H1 (cell line): ENCODE data around the gene FA2H. TPM values are rescaled to one million over a fixed set of nuclear protein-coding genes. Genes with fewer than 3 reads are reported as not detected.

ENCODE experiments used
- CTCF ChIA-PET: fragments of 300-600 bp; sonication (Branson Sonifier 250); formaldehyde crosslinking; loops from one replicate; lab custom pipeline; 2021; ENCODE audit not compliant: partially characterized antibody; lab: Charles Lee
- POLR2A ChIA-PET: fragments of 300-600 bp; sonication (Branson Sonifier 250); formaldehyde crosslinking; loops from one replicate; lab custom pipeline; 2021; ENCODE audit warnings: inconsistent platforms; ENCODE audit not compliant: partially characterized antibody; lab: Charles Lee
- DNase-seq, 2 experiments: peaks; one replicate each; pipeline versions ENCODE4 v3.0.0 to v3.0.0-alpha.2; 2010 to 2022; ENCODE audit warnings: low spot score in 2 of 2, low read depth in 1 of 2, mixed read lengths in 1 of 2
- FAIRE-seq: peaks from 2 replicates; lab custom pipeline; 2011; peaks lifted over from hg19 to GRCh38; lab: Jason Lieb, UNC
- H2AFZ ChIP-seq: 2 replicates; pipeline ENCODE4 v1.8.1; 2012; ENCODE audit warnings: low read length, inconsistent platforms
- H2AK5ac ChIP-seq: 2 replicates; pipeline ENCODE4 v1.6.1; 2013; ENCODE audit warnings: low read depth, low read length
- H2BK120ac ChIP-seq: replicated peaks from 2 replicates; pipeline ENCODE3; 2013; ENCODE audit warnings: low read depth, low read length, inconsistent platforms
- H2BK12ac ChIP-seq: 2 replicates; pipeline ENCODE4 v1.6.1; 2013; ENCODE audit warnings: low read depth, low read length
- H2BK15ac ChIP-seq: 2 replicates; pipeline ENCODE4 v1.6.1; 2013; ENCODE audit warnings: low read length
- H2BK20ac ChIP-seq: 2 replicates; pipeline ENCODE4 v1.6.1; 2013; ENCODE audit warnings: low read length
- H2BK5ac ChIP-seq: 2 replicates; pipeline ENCODE4 v1.6.1; 2013; ENCODE audit warnings: low read depth, low read length
- H3K14ac ChIP-seq: 2 replicates; pipeline ENCODE4 v1.6.1; 2013; ENCODE audit warnings: inconsistent platforms; ENCODE audit not compliant: insufficient read length
- H3K18ac ChIP-seq: 2 replicates; pipeline ENCODE4 v1.6.1; 2013; ENCODE audit warnings: low read length; ENCODE audit errors: extremely low read depth
- H3K23ac ChIP-seq: 2 replicates; pipeline ENCODE4 v1.6.1; 2013; ENCODE audit warnings: inconsistent platforms; ENCODE audit not compliant: insufficient read length
- H3K23me2 ChIP-seq: 2 replicates; pipeline ENCODE4 v1.6.1; 2013; ENCODE audit warnings: low read depth, low read length
- H3K27ac ChIP-seq: 2 replicates; pipeline ENCODE4 v1.6.1; 2011; ENCODE audit warnings: low read depth, low read length, inconsistent platforms
- H3K27me3 ChIP-seq, 4 experiments: replicated peaks in 1 of 4; 1 replicate in 1 of 4; 2 replicates in 3 of 4; pipeline versions ENCODE4 v1.6.1 to v1.8.1; 2011 to 2013; ENCODE audit warnings: low read length in 3 of 4, mild to moderate bottlenecking in 3 of 4, inconsistent platforms in 2 of 4, mixed read lengths in 2 of 4, moderate library complexity in 1 of 4; ENCODE audit not compliant: control insufficient read depth in 3 of 4, insufficient read depth in 3 of 4; ENCODE audit errors: extremely low read depth in 1 of 4
- H3K36me3 ChIP-seq, 4 experiments: 2 replicates each; pipeline versions ENCODE4 v1.6.1 to v1.8.1; 2011 to 2013; ENCODE audit warnings: mild to moderate bottlenecking in 4 of 4, low read length in 3 of 4, moderate library complexity in 2 of 4, control low read depth in 1 of 4, inconsistent platforms in 1 of 4; ENCODE audit not compliant: insufficient read depth in 4 of 4, control insufficient read depth in 2 of 4
- H3K4ac ChIP-seq: replicated peaks from 2 replicates; pipeline ENCODE3; 2013; ENCODE audit warnings: low read length, low read depth, mixed read lengths, inconsistent platforms; ENCODE audit not compliant: insufficient read length
- H3K4me1 ChIP-seq, 4 experiments: replicated peaks in 1 of 4; 1 replicate in 1 of 4; 2 replicates in 3 of 4; pipeline versions ENCODE4 v1.6.1 to v1.8.1; 2011 to 2013; ENCODE audit warnings: low read length in 3 of 4, inconsistent platforms in 2 of 4, mixed read lengths in 1 of 4; ENCODE audit not compliant: insufficient read depth in 4 of 4, control insufficient read depth in 3 of 4
- H3K4me2 ChIP-seq, 2 experiments: 2 replicates each; pipeline versions ENCODE4 v1.6.1 to v1.8.1; 2011 to 2013; ENCODE audit warnings: low read depth in 2 of 2, low read length in 2 of 2, control low read depth in 1 of 2, inconsistent platforms in 1 of 2, mild to moderate bottlenecking in 1 of 2; ENCODE audit not compliant: insufficient read depth in 1 of 2
- H3K4me3 ChIP-seq, 4 experiments: fragments of 200-600, 300-600 bp in 1 of 4; sonication (generic), shearing (Covaris generic), sonication (Bioruptor Twin) in 1 of 4; 2 replicates each; pipeline versions ENCODE4 v1.5.1 to v1.8.1; 2011 to 2016; ENCODE audit warnings: low read length in 4 of 4, low read depth in 3 of 4, control low read depth in 2 of 4, inconsistent platforms in 2 of 4, mild to moderate bottlenecking in 2 of 4, mixed read lengths in 1 of 4, moderate library complexity in 1 of 4; ENCODE audit not compliant: insufficient read depth in 2 of 4; ENCODE audit errors: extremely low read depth in 1 of 4
- H3K56ac ChIP-seq: replicated peaks from 2 replicates; pipeline ENCODE3; 2013; ENCODE audit warnings: low read depth, mild to moderate bottlenecking, mixed read lengths, low read length, inconsistent platforms; ENCODE audit not compliant: insufficient read length
- H3K79me1 ChIP-seq: 2 replicates; pipeline ENCODE4 v1.6.1; 2013; ENCODE audit warnings: low read depth, low read length, control low read depth
- H3K79me2 ChIP-seq, 2 experiments: 2 replicates each; pipeline versions ENCODE4 v1.6.1 to v1.8.1; 2012 to 2013; ENCODE audit warnings: low read length in 2 of 2, mild to moderate bottlenecking in 2 of 2, inconsistent platforms in 1 of 2; ENCODE audit not compliant: insufficient read depth in 2 of 2, control insufficient read depth in 1 of 2
- H3K9ac ChIP-seq, 4 experiments: replicated peaks in 1 of 4; 1 replicate in 1 of 4; 2 replicates in 3 of 4; pipeline versions ENCODE4 v1.6.1 to v1.8.1; 2011 to 2013; ENCODE audit warnings: low read depth in 3 of 4, low read length in 3 of 4, control low read depth in 2 of 4, mild to moderate bottlenecking in 2 of 4, moderate library complexity in 2 of 4, inconsistent platforms in 1 of 4; ENCODE audit errors: extremely low read depth in 1 of 4
- H3K9me3 ChIP-seq, 2 experiments: 2 replicates each; pipeline versions ENCODE4 v1.6.1 to v1.8.1; 2012 to 2013; ENCODE audit warnings: mild to moderate bottlenecking in 2 of 2, moderate library complexity in 2 of 2, control low read depth in 1 of 2, inconsistent platforms in 1 of 2, low read depth in 1 of 2, low read length in 1 of 2, mixed read lengths in 1 of 2; ENCODE audit not compliant: insufficient read depth in 2 of 2
- H4K20me1 ChIP-seq, 2 experiments: replicated peaks in 1 of 2; 2 replicates each; pipeline versions ENCODE3 to v1.8.1; 2011 to 2013; ENCODE audit warnings: inconsistent platforms in 2 of 2, low read length in 2 of 2, mild to moderate bottlenecking in 1 of 2; ENCODE audit not compliant: insufficient read depth in 2 of 2, control insufficient read depth in 1 of 2
- H4K5ac ChIP-seq: 2 replicates; pipeline ENCODE4 v1.6.1; 2013; ENCODE audit warnings: low read length, low read depth, mixed read lengths, inconsistent platforms; ENCODE audit not compliant: insufficient read length
- H4K8ac ChIP-seq: 2 replicates; pipeline ENCODE4 v1.8.0; 2013; ENCODE audit warnings: mild to moderate bottlenecking, moderate library complexity, low read length, inconsistent platforms; ENCODE audit not compliant: insufficient read depth; ENCODE audit errors: extremely low read depth
- H4K91ac ChIP-seq: replicated peaks from 2 replicates; pipeline ENCODE3; 2013; ENCODE audit warnings: low read length, mixed read lengths, inconsistent platforms; ENCODE audit not compliant: insufficient read length
- BCL11A ChIP-seq, 2 experiments: IDR thresholded peaks; one replicate each; pipeline ENCODE4 v1.6.1; 2011; ENCODE audit warnings: low read depth in 2 of 2, low read length in 2 of 2, mild to moderate bottlenecking in 2 of 2
- CEBPB ChIP-seq: IDR thresholded peaks from 2 replicates; pipeline ENCODE4 v1.6.1; 2012; ENCODE audit warnings: low read depth, low read length
- CHD1 ChIP-seq: IDR thresholded peaks from 2 replicates; pipeline ENCODE4 v1.6.1; 2012; ENCODE audit warnings: low read depth, low read length, improper control_type of control experiment
- EP300 ChIP-seq, 2 experiments: IDR thresholded peaks; 1 replicate in 1 of 2; 2 replicates in 1 of 2; pipeline ENCODE4 v1.6.1; 2011 to 2012; ENCODE audit warnings: low read depth in 2 of 2, low read length in 2 of 2, mild to moderate bottlenecking in 2 of 2, borderline replicate concordance in 1 of 2, inconsistent platforms in 1 of 2, moderate library complexity in 1 of 2
- GABPA ChIP-seq: IDR thresholded peaks from 2 replicates; pipeline ENCODE4 v1.6.1; 2011; ENCODE audit warnings: mild to moderate bottlenecking, low read length, moderate library complexity, borderline replicate concordance; ENCODE audit not compliant: insufficient read depth
- GTF2F1 ChIP-seq: IDR thresholded peaks from 2 replicates; pipeline ENCODE4 v1.6.1; 2012; ENCODE audit warnings: low read depth, low read length, improper control_type of control experiment, borderline replicate concordance
- JUND ChIP-seq: IDR thresholded peaks from 2 replicates; pipeline ENCODE4 v1.6.1; 2011; ENCODE audit warnings: mild to moderate bottlenecking, improper control_type of control experiment, low read length
- KDM5A ChIP-seq: fragments of 200-600 bp; IDR thresholded peaks from 2 replicates; pipeline ENCODE4 v1.7.1; 2012; ENCODE audit warnings: mild to moderate bottlenecking, low read length, inconsistent platforms, mixed read lengths
- RXRA ChIP-seq: IDR thresholded peaks from 2 replicates; pipeline ENCODE4 v1.6.1; 2011; ENCODE audit warnings: low read depth, mild to moderate bottlenecking, low read length, moderate library complexity; ENCODE audit not compliant: insufficient read depth
- SIN3A ChIP-seq, 2 experiments: IDR thresholded peaks in 1 of 2; conservative IDR thresholded peaks in 1 of 2; 2 replicates each; pipeline ENCODE4 v1.6.1; 2011 to 2012; ENCODE audit warnings: low read length in 2 of 2, improper control_type of control experiment in 1 of 2, low read depth in 1 of 2, mild to moderate bottlenecking in 1 of 2
- SP2 ChIP-seq: IDR thresholded peaks from 2 replicates; pipeline ENCODE4 v1.6.1; 2012; ENCODE audit warnings: mild to moderate bottlenecking, low read length, inconsistent platforms
- TAF7 ChIP-seq: optimal IDR thresholded peaks from 2 replicates; pipeline ENCODE3; 2011; ENCODE audit warnings: low read depth, mild to moderate bottlenecking, inconsistent platforms, low read length, moderate library complexity, borderline replicate concordance
- TCF12 ChIP-seq: IDR thresholded peaks from 2 replicates; pipeline ENCODE4 v1.6.1; 2011; ENCODE audit warnings: low read depth, mild to moderate bottlenecking, low read length
- ZNF274 ChIP-seq: IDR thresholded peaks from 2 replicates; pipeline ENCODE4 v1.7.0; 2012; ENCODE audit warnings: low read length, borderline replicate concordance; ENCODE audit errors: extremely low read depth
- WGBS, 2 experiments: shearing (Covaris generic) in 1 of 2; methylation state at CpG; one replicate each; pipeline versions ENCODE4 v1.1.6 to v1.1.7; 2013 to 2015; ENCODE audit warnings: low lambda C conversion rate in 2 of 2, mixed read lengths in 2 of 2, inconsistent platforms in 1 of 2, low coverage in 1 of 2, missing lambda C conversion rate in 1 of 2; ENCODE audit not compliant: insufficient replicate concordance in 2 of 2, insufficient coverage in 1 of 2, insufficient read length in 1 of 2; ENCODE audit errors: extremely low coverage in 1 of 2, missing lambda C conversion rate in 1 of 2; 5-methylcytosine and 5-hydroxymethylcytosine counted together
- polyA plus RNA-seq, 7 experiments: library from polyadenylated mRNA; depleted of rRNA in 3 of 7; stranded (reverse) in 5 of 7; unstranded in 2 of 7; fragments of >200 nt in 5 of 7; fragments of 200-250 nt in 2 of 7; gene quantifications; 1 replicate in 5 of 7; 2 replicates in 1 of 7; 4 replicates in 1 of 7; pipeline versions ENCODE4 v1.2.1 to v1.2.3, GENCODE V29; 2011 to 2013; ENCODE audit warnings: missing spikeins in 2 of 7, mixed read lengths in 2 of 7
- total RNA-seq: library from RNA; stranded (reverse); fragmentation: NEBNext Ultra II Directional; extraction: Animal tissue kit (Norgen Biotek cat#: 25700); gene quantifications from 2 replicates; pipeline ENCODE4 v1.2.1, GENCODE V29; 2021

Gene FA2H
- total and polyA plus RNA-seq, 2 of the 8 experiments (the other 6 are each of a cell fraction or from before 2014, with no cell fraction given), result 2.1 to 2.5 TPM

DNA sequence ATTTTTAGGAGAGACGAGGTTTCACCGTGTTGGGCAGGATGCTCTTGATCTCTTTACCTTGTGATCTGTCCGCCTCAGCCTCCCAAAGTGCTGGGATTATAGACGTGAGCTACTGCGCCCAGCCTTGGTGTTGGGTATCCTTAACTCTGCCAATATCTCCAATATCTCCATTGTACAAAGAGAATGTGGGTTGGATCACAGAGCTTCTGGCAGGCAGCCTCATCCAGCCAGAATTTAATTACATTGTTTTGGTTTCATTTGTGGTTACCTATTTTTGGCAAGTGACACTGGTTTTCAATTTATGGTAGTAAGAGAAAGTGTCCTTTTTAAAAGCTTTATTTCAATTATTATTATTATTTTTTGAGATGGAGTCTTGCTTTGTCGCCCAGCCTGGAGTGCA lies 93.9 kb downstream of the FA2H start:
- no peak overlapping the region for H3K27ac ChIP-seq
- peaks cover 0 to 1% of the 10 kb centered on the region in 2 experiments for H4K20me1 ChIP-seq
- H3K18ac ChIP-seq, result no peak overlapping the region
- H2BK120ac ChIP-seq, result no peak overlapping the region
- no peaks in the 10 kb centered on the region for H3K4me1 ChIP-seq
- no peak overlapping the region for H2AFZ ChIP-seq
- H4K8ac ChIP-seq, result no peak overlapping the region
- no peak for FAIRE-seq
- no peak overlapping the region for H2BK20ac ChIP-seq
- no peak overlapping the region for H3K4me3 ChIP-seq
- H4K91ac ChIP-seq, result no peak overlapping the region
- no peak overlapping the region for H2AK5ac ChIP-seq
- ChIA-PET CTCF (interaction anchor here (0.9 to 1.5 kb wide), 6 partner anchors 9 to 182 kb away, joined by 3 to 5 read pairs (median 4); no protein-coding TSS in a partner anchor), POLR2A (interaction anchor here (1.2 to 4.5 kb wide), 3 partner anchors 14 to 74 kb away, joined by 3 to 37 read pairs (median 4); partner anchors contain the start of genes GLG1 and RFWD3)
- H2BK15ac ChIP-seq, result no peak overlapping the region
- H3K36me3 ChIP-seq, result no peaks in the 10 kb centered on the region
- H3K79me2 ChIP-seq, result no peaks in the 10 kb centered on the region
- no peak for DNase-seq
- H2BK12ac ChIP-seq, result no peak overlapping the region
- no peaks in the 10 kb centered on the region for H3K79me1 ChIP-seq
- H2BK5ac ChIP-seq, result no peak overlapping the region
- H3K23me2 ChIP-seq, result no peaks in the 10 kb centered on the region
- H3K9me3 ChIP-seq, result no peaks in the 10 kb centered on the region
- no peak overlapping the region for H3K14ac ChIP-seq
- H3K27me3 ChIP-seq, result no peaks in the 10 kb centered on the region
- H3K4ac ChIP-seq, result no peak overlapping the region
- no peak overlapping the region for H3K9ac ChIP-seq
- H3K23ac ChIP-seq, result no peak overlapping the region
- no peak overlapping the region for H3K4me2 ChIP-seq
- WGBS, 2 experiments, result 91% methylated on average over 6 of the region's 6 CpGs; no CpG with 5 or more reads in 1 of the 2 experiments
- no peak overlapping the region for H3K56ac ChIP-seq
- H4K5ac ChIP-seq, result no peak overlapping the region
- no peak for TF ChIP-seq GTF2F1
- no peak for TF ChIP-seq JUND
- no peak for TF ChIP-seq SIN3A (conservative IDR thresholded peaks at IDR 0.05 in 1 of 2, IDR thresholded peaks at IDR 0.05 in 1 of 2; ENCODE audit: low read depth in 1 of 2, low read length in 2 of 2)
- TF ChIP-seq TCF12, result no peak
- no peak for TF ChIP-seq CEBPB
- no peak for TF ChIP-seq SP2
- TF ChIP-seq RXRA, result no peak
- no peak for TF ChIP-seq CHD1
- TF ChIP-seq EP300 (IDR thresholded peaks at IDR 0.05; ENCODE audit: borderline replicate concordance in 1 of 2, low read depth in 2 of 2, low read length in 2 of 2), result no peak
- no peak for TF ChIP-seq GABPA
- TF ChIP-seq BCL11A (IDR thresholded peaks at IDR 0.05; ENCODE audit: low read depth in 2 of 2, low read length in 2 of 2), result no peak
- TF ChIP-seq ZNF274, result no peak
- no peak for TF ChIP-seq TAF7
- TF ChIP-seq KDM5A, result no peak
